BJ (cell line): ENCODE data around the gene HDAC2. TPM values are rescaled to one million over a fixed set of nuclear protein-coding genes. Genes with fewer than 3 reads are reported as not detected.

Experiments used
- CTCF ChIA-PET: fragments of 350-600 bp; formaldehyde crosslinking; extraction: SDS; loops from one replicate; lab custom pipeline; 2021; ENCODE audit warnings: antibody characterized with exemption, inconsistent platforms; lab: Yijun Ruan, JAX
- POLR2A ChIA-PET: fragments of 300-600 bp; sonication (Branson Sonifier 250); formaldehyde crosslinking; extraction: SDS; loops from one replicate; lab custom pipeline; 2021; ENCODE audit warnings: antibody characterized with exemption; lab: Charles Lee
- DNase-seq: peaks from one replicate; pipeline ENCODE4 v3.0.0-alpha.2; 2011; ENCODE audit warnings: low read depth
- H3K27me3 ChIP-seq: 2 replicates; pipeline ENCODE4 v1.6.0; 2011; ENCODE audit warnings: low read length; ENCODE audit not compliant: control insufficient read depth, insufficient read depth
- H3K36me3 ChIP-seq: 2 replicates; pipeline ENCODE4 v1.5.1; 2011; ENCODE audit warnings: low read length; ENCODE audit not compliant: control insufficient read depth, insufficient read depth
- H3K4me3 ChIP-seq: 2 replicates; pipeline ENCODE4 v1.5.1; 2011; ENCODE audit warnings: low read depth, mild to moderate bottlenecking, control low read depth, low read length
- CTCF ChIP-seq: IDR thresholded peaks from 2 replicates; pipeline ENCODE4 v1.5.1; 2011; ENCODE audit warnings: low read depth, mild to moderate bottlenecking, control low read depth, inconsistent platforms, low read length, moderate library complexity; ENCODE audit not compliant: insufficient read depth
- polyA plus RNA-seq: library from polyadenylated mRNA; depleted of rRNA; stranded (reverse); fragments of >200 nt; gene quantifications from 2 replicates; pipeline ENCODE4 v1.2.3, GENCODE V29; 2011

Gene HDAC2
- polyA plus RNA-seq, 1 experiment = 48.6 TPM

- H3K36me3 ChIP-seq = no peaks in the 10 kb centered on the region
- no peaks in the 10 kb centered on the region for H3K27me3 ChIP-seq
- no peak for DNase-seq
- H3K4me3 ChIP-seq = no peak overlapping the region
- ChIA-PET CTCF (interaction anchor here (1.3 to 1.4 kb wide), 2 partner anchors 10 to 140 kb away, joined by 5 to 6 read pairs; no protein-coding TSS in a partner anchor), POLR2A (no interaction called here)
- no peak for TF ChIP-seq CTCF
Observed at GRCh38 chr6:113967777-113968176, 3.2 kb downstream of the HDAC2 start.

GRCh38 chr6:113960795-113961194 lies 10.2 kb downstream of the HDAC2 start:
- CTCF ChIA-PET = no interaction called here

GRCh38 chr6:113959235-113959634 lies 11.7 kb downstream of the HDAC2 start:
- Histone ChIP-seq H3K4me3 (no peak overlapping the region), H3K27me3 (no peaks in the 10 kb centered on the region), H3K36me3 (no peaks in the 10 kb centered on the region; the same call in 1 of the 2 replicates)
- DNase-seq = no peak
- no peak for TF ChIP-seq CTCF
- POLR2A ChIA-PET = no interaction called here
- CTCF ChIA-PET = no interaction called here

More at GRCh38 chr6:113960795-113961194, 10.2 kb downstream of the HDAC2 start:
- Histone ChIP-seq H3K36me3 (no peaks in the 10 kb centered on the region), H3K27me3 (no peaks in the 10 kb centered on the region), H3K4me3 (no peak overlapping the region)
- POLR2A ChIA-PET = no interaction called here
- TF ChIP-seq CTCF = no peak
- no peak for DNase-seq

- Histone ChIP-seq H3K36me3 (peaks cover 2% of the 10 kb centered on the region), H3K4me3 (no peak overlapping the region), H3K27me3 (no peaks in the 10 kb centered on the region)
- POLR2A ChIA-PET = no interaction called here
- no peak for DNase-seq
- CTCF ChIA-PET = no interaction called here
- TF ChIP-seq CTCF = no peak
Observed at GRCh38 chr6:113954653-113955052, 16.3 kb downstream of the HDAC2 start.

- POLR2A ChIA-PET = interaction anchor here (0.5 kb wide), 1 partner anchor 1652 kb away, joined by 3 read pairs; no protein-coding TSS in a partner anchor
- H3K27me3 ChIP-seq = no peaks in the 10 kb centered on the region
Observed at GRCh38 chr6:113953346-113953745, 17.6 kb downstream of the HDAC2 start.

More at GRCh38 chr6:113953346-113953745, 17.6 kb downstream of the HDAC2 start:
- no peak for DNase-seq
- CTCF ChIA-PET = no interaction called here
- Histone ChIP-seq H3K4me3 (no peak overlapping the region), H3K36me3 (peaks cover 2% of the 10 kb centered on the region)
- TF ChIP-seq CTCF = no peak
